Keratinocyte (primary cell): Measurements from ENCODE around the gene SPATA6. TPM values are rescaled to one million over a fixed set of nuclear protein-coding genes. Genes with fewer than 3 reads are reported as not detected.
A peak's percentile ranks its signal among the peaks of the same experiment; 100 is the strongest.

Experiments used
- DNase-seq: peaks from one replicate; pipeline ENCODE4 v3.0.0-alpha.2; 2011; ENCODE audit warnings: low read depth, missing footprints, low spot score
- FAIRE-seq: peaks from 2 replicates; lab custom pipeline; 2011; peaks lifted over from hg19 to GRCh38; lab: Jason Lieb, UNC
- H2AFZ ChIP-seq: 2 replicates; pipeline ENCODE4 v1.6.0; 2012; ENCODE audit warnings: low read length, control low read depth, inconsistent platforms; ENCODE audit not compliant: control insufficient read depth
- H3K27ac ChIP-seq: 2 replicates; pipeline ENCODE4 v1.5.1; 2011; ENCODE audit warnings: low read length; ENCODE audit not compliant: control insufficient read depth, insufficient read depth
- H3K27me3 ChIP-seq: 3 replicates; pipeline ENCODE4 v1.6.0; 2011; ENCODE audit warnings: low read length; ENCODE audit not compliant: control insufficient read depth, insufficient read depth; ENCODE audit errors: extremely low read depth
- H3K36me3 ChIP-seq, 2 experiments: 2 replicates in 1 of 2; 3 replicates in 1 of 2; pipeline ENCODE4 v1.5.1; 2011; ENCODE audit warnings: low read length in 2 of 2, mild to moderate bottlenecking in 1 of 2; ENCODE audit not compliant: control insufficient read depth in 2 of 2, insufficient read depth in 2 of 2; ENCODE audit errors: extremely low read depth in 1 of 2
- H3K4me1 ChIP-seq: 3 replicates; pipeline ENCODE4 v1.5.1; 2011; ENCODE audit warnings: low read length; ENCODE audit not compliant: control insufficient read depth, insufficient read depth; ENCODE audit errors: extremely low read depth
- H3K4me2 ChIP-seq: 3 replicates; pipeline ENCODE4 v1.6.0; 2011; ENCODE audit warnings: low read depth, low read length; ENCODE audit not compliant: control insufficient read depth, insufficient read depth; ENCODE audit errors: extremely low read depth
- H3K4me3 ChIP-seq, 3 experiments: fragments of 200-600 bp in 1 of 3; sonication (generic) in 1 of 3; 2 replicates in 2 of 3; 3 replicates in 1 of 3; pipeline ENCODE4 v1.5.1; 2011 to 2016; ENCODE audit warnings: low read length in 3 of 3, mild to moderate bottlenecking in 3 of 3, control low read depth in 2 of 3, inconsistent platforms in 1 of 3, low read depth in 1 of 3, mixed read lengths in 1 of 3, mixed run types in 1 of 3, moderate library complexity in 1 of 3; ENCODE audit not compliant: control insufficient read depth in 2 of 3, insufficient read depth in 2 of 3; ENCODE audit errors: extremely low read depth in 1 of 3
- H3K79me2 ChIP-seq: 2 replicates; pipeline ENCODE4 v1.6.0; 2012; ENCODE audit warnings: low read length; ENCODE audit not compliant: control insufficient read depth, insufficient read depth
- H3K9ac ChIP-seq: 3 replicates; pipeline ENCODE4 v1.6.0; 2011; ENCODE audit warnings: low read length; ENCODE audit not compliant: control insufficient read depth, insufficient read depth; ENCODE audit errors: extremely low read depth
- H3K9me1 ChIP-seq: 3 replicates; pipeline ENCODE4 v1.6.0; 2011; ENCODE audit warnings: low read length; ENCODE audit not compliant: control insufficient read depth, insufficient read depth; ENCODE audit errors: extremely low read depth
- H3K9me3 ChIP-seq: 2 replicates; pipeline ENCODE4 v1.5.1; 2012; ENCODE audit warnings: low read depth, low read length; ENCODE audit not compliant: control insufficient read depth
- H4K20me1 ChIP-seq: 3 replicates; pipeline ENCODE4 v1.6.0; 2011; ENCODE audit warnings: low read length; ENCODE audit not compliant: control insufficient read depth, insufficient read depth; ENCODE audit errors: extremely low read depth
- CTCF ChIP-seq, 3 experiments: IDR thresholded peaks in 1 of 3; conservative IDR thresholded peaks in 1 of 3; optimal IDR thresholded peaks in 1 of 3; 2 replicates in 2 of 3; 3 replicates in 1 of 3; pipeline versions ENCODE3 to v1.5.1; 2011; ENCODE audit warnings: low read length in 3 of 3, mild to moderate bottlenecking in 3 of 3, moderate library complexity in 2 of 3, control low read depth in 1 of 3, inconsistent platforms in 1 of 3; ENCODE audit not compliant: insufficient read depth in 2 of 3; ENCODE audit errors: extremely low read depth in 1 of 3
- EZH2 ChIP-seq: IDR thresholded peaks from one replicate; pipeline ENCODE4 v1.6.1; 2012; ENCODE audit warnings: inconsistent platforms, mild to moderate bottlenecking, low read length, moderate library complexity
- dilution Hi-C: fragments of 300-500 bp; cut with MboI; formaldehyde crosslinking; loops from one replicate; pipeline ENCODE4 v1.7.0; 2020; ENCODE audit warnings: low sequenced_read_pairs; ENCODE audit not compliant: extremely low pct_ligation_motif_present
- polyA plus RNA-seq, 5 experiments: library from polyadenylated mRNA; depleted of rRNA in 3 of 5; stranded (reverse) in 3 of 5; stranded (forward) in 1 of 5; unstranded in 1 of 5; fragments of >200 nt; gene quantifications; 1 replicate in 1 of 5; 2 replicates in 3 of 5; 3 replicates in 1 of 5; pipeline versions ENCODE4 v1.2.1 to v1.2.3, GENCODE V29; 2011 to 2012; ENCODE audit warnings: missing spikeins in 2 of 5, low read depth in 1 of 5, low replicate concordance in 1 of 5

The SPATA6 gene
- polyA plus RNA-seq, 1 donor (not counting 4 experiments of a cell fraction or from before 2014, with no cell fraction given) = 1.7 TPM

GRCh38 chr1:48493970-48494769, 22.2 kb upstream of the SPATA6 start:
- no peak overlapping the region for H3K4me3 ChIP-seq
- TF ChIP-seq CTCF (optimal IDR thresholded peaks at IDR 0.05 in 1 of 3, IDR thresholded peaks at IDR 0.05 in 1 of 3, conservative IDR thresholded peaks at IDR 0.05 in 1 of 3; ENCODE audit: extremely low read depth in 1 of 3, insufficient read depth in 2 of 3, low read length in 3 of 3) = no peak
- no peak for TF ChIP-seq EZH2
- dilution Hi-C loops = no loop called here
- no peaks in the 10 kb centered on the region for H3K36me3 ChIP-seq
- no peaks in the 10 kb centered on the region for H3K9me3 ChIP-seq
- no peaks in the 10 kb centered on the region for H4K20me1 ChIP-seq
- DNase-seq (no peak), FAIRE-seq (peak; percentile 32)
- H3K4me2 ChIP-seq = no peak overlapping the region
- H3K9ac ChIP-seq = no peak overlapping the region
- peaks cover 11% of the 10 kb centered on the region for H3K4me1 ChIP-seq
- H3K27me3 ChIP-seq = no peaks in the 10 kb centered on the region
- H2AFZ ChIP-seq = peak overlapping the region; percentile 30
- no peaks in the 10 kb centered on the region for H3K79me2 ChIP-seq
- no peaks in the 10 kb centered on the region for H3K9me1 ChIP-seq
- H3K27ac ChIP-seq = no peak overlapping the region

- Histone ChIP-seq H4K20me1 (no peaks in the 10 kb centered on the region), H3K9me3 (no peaks in the 10 kb centered on the region), H3K27ac (no peak overlapping the region), H3K27me3 (no peaks in the 10 kb centered on the region), H3K4me2 (no peak overlapping the region), H3K4me3 (no peak overlapping the region), H3K9ac (no peak overlapping the region), H3K4me1 (peaks cover 11% of the 10 kb centered on the region), H3K79me2 (no peaks in the 10 kb centered on the region), H2AFZ (no peak overlapping the region), H3K36me3 (no peaks in the 10 kb centered on the region), H3K9me1 (no peaks in the 10 kb centered on the region)
- TF ChIP-seq CTCF (optimal IDR thresholded peaks at IDR 0.05 in 1 of 3, IDR thresholded peaks at IDR 0.05 in 1 of 3, conservative IDR thresholded peaks at IDR 0.05 in 1 of 3; ENCODE audit: extremely low read depth in 1 of 3, insufficient read depth in 2 of 3, low read length in 3 of 3) (no peak), EZH2 (no peak)
- DNase-seq (no peak), FAIRE-seq (no peak)
- dilution Hi-C loops = no loop called here
Measured at GRCh38 chr1:48493041-48493440, 21.0 kb upstream of the SPATA6 start.
